GM12878 (cell line): ENCODE measurements around the gene SSTR1. TPM values are rescaled to one million over a fixed set of nuclear protein-coding genes. Genes with fewer than 3 reads are reported as not detected.

Experiments used
- ATAC-seq: fragments of 200-7000 bp; cut with Tn5 transposase; 3 replicates; pipeline ENCODE4 v1.9.1; 2020; ENCODE audit warnings: mild to moderate bottlenecking, moderate library complexity
- BruUV-seq: library from RNA; stranded (reverse); fragments of 400-500 nt; replicated peaks from 2 replicates; lab custom pipeline; 2021; lab: Mats Ljungman, UMichigan
- CTCF ChIA-PET: fragments of 300-600 bp; sonication (Branson Sonifier 250); formaldehyde crosslinking; extraction: SDS; loops from one replicate; lab custom pipeline; 2021; ENCODE audit warnings: inconsistent platforms; lab: Yijun Ruan, JAX
- POLR2A ChIA-PET: fragments of 350-600 bp; formaldehyde crosslinking; extraction: SDS; loops from one replicate; lab custom pipeline; 2021; ENCODE audit warnings: inconsistent platforms; lab: Charles Lee
- RAD21 ChIA-PET: fragments of 300-600 bp; sonication (Branson Sonifier 250); formaldehyde crosslinking; loops from one replicate; lab custom pipeline; 2023; ENCODE audit warnings: antibody characterized with exemption; ENCODE audit not compliant: unreplicated experiment; lab: Charles Lee
- SMC1A ChIA-PET: fragments of 300-600 bp; sonication (Branson Sonifier 250); formaldehyde crosslinking; loops from one replicate; lab custom pipeline; 2023; ENCODE audit not compliant: unreplicated experiment, uncharacterized antibody; lab: Charles Lee
- DNase-seq: peaks from one replicate; pipeline ENCODE4 v3.0.0-alpha.2; 2011; ENCODE audit warnings: low read depth, low spot score
- FAIRE-seq: peaks from 3 replicates; lab custom pipeline; 2011; peaks lifted over from hg19 to GRCh38; lab: Jason Lieb, UNC
- H2AFZ ChIP-seq: 2 replicates; pipeline ENCODE4 v1.6.0; 2011; ENCODE audit warnings: low read depth, low read length, control low read depth; ENCODE audit not compliant: control insufficient read depth
- H3K27ac ChIP-seq: 2 replicates; pipeline ENCODE4 v1.5.1; 2011; ENCODE audit warnings: control low read depth; ENCODE audit not compliant: control insufficient read depth, insufficient read depth
- H3K27me3 ChIP-seq, 2 experiments: replicated peaks in 1 of 2; 2 replicates each; pipeline versions ENCODE4 v1.6.0 to v1.6.1; 2011; ENCODE audit warnings: low read length in 1 of 2; ENCODE audit not compliant: control insufficient read depth in 2 of 2, insufficient read depth in 2 of 2
- H3K36me3 ChIP-seq, 2 experiments: 2 replicates each; pipeline ENCODE4 v1.5.1; 2011; ENCODE audit warnings: low read length in 1 of 2; ENCODE audit not compliant: control insufficient read depth in 2 of 2, insufficient read depth in 2 of 2
- H3K4me1 ChIP-seq: 2 replicates; pipeline ENCODE4 v1.6.1; 2011; ENCODE audit warnings: mild to moderate bottlenecking, low read length, moderate library complexity, mixed read lengths; ENCODE audit not compliant: control insufficient read depth, insufficient read depth
- H3K4me2 ChIP-seq: 2 replicates; pipeline ENCODE4 v1.6.0; 2011; ENCODE audit warnings: control low read depth; ENCODE audit not compliant: control insufficient read depth, insufficient read depth
- H3K4me3 ChIP-seq: fragments of 200-600 bp; sonication (generic); 2 replicates; pipeline ENCODE4 v1.5.1; 2016
- H3K79me2 ChIP-seq: 2 replicates; pipeline ENCODE4 v1.6.0; 2011; ENCODE audit warnings: low read length; ENCODE audit not compliant: control insufficient read depth, insufficient read depth
- H3K9ac ChIP-seq: 2 replicates; pipeline ENCODE4 v1.8.0; 2011; ENCODE audit warnings: low read length, control low read depth, mixed read lengths; ENCODE audit not compliant: control insufficient read depth, insufficient read depth
- H3K9me3 ChIP-seq: replicated peaks from 3 replicates; pipeline ENCODE4 v1.5.1; 2011; ENCODE audit warnings: mild to moderate bottlenecking, low read length; ENCODE audit not compliant: control insufficient read depth, insufficient read depth
- H4K20me1 ChIP-seq: 2 replicates; pipeline ENCODE4 v1.6.0; 2011; ENCODE audit not compliant: control insufficient read depth, insufficient read depth
- CBX5 ChIP-seq: sonication (generic); IDR thresholded peaks from 2 replicates; pipeline ENCODE4 v1.6.1; 2016; ENCODE audit warnings: low read depth, moderate library complexity, mild to moderate bottlenecking, inconsistent platforms
- DPF2 ChIP-seq: fragments of 450-650 bp; IDR thresholded peaks from 2 replicates; pipeline ENCODE4 v1.6.1; 2017; ENCODE audit warnings: mild to moderate bottlenecking
- IRF4 ChIP-seq: IDR thresholded peaks from 2 replicates; pipeline ENCODE4 v1.6.1; 2011; ENCODE audit warnings: low read depth, low read length
- NR2F1 ChIP-seq: fragments of 450-650 bp; conservative IDR thresholded peaks from 2 replicates; pipeline ENCODE4 v1.6.1; 2017; ENCODE audit warnings: mild to moderate bottlenecking
- RBBP5 ChIP-seq: fragments of 200-600 bp; sonication (generic); conservative IDR thresholded peaks from 2 replicates; pipeline ENCODE4 v1.6.1; 2016
- YY1 ChIP-seq: IDR thresholded peaks from 2 replicates; pipeline ENCODE4 v1.6.1; 2011; ENCODE audit warnings: low read depth, mild to moderate bottlenecking, low read length
- ZNF687 ChIP-seq: fragments of 450-650 bp; IDR thresholded peaks from 2 replicates; pipeline ENCODE4 v1.6.1; 2017; ENCODE audit warnings: mild to moderate bottlenecking, moderate library complexity
- WGBS: methylation state at CpG from one replicate; pipeline ENCODE4 v1.1.6; 2016; ENCODE audit warnings: low lambda C conversion rate; ENCODE audit not compliant: insufficient replicate concordance, insufficient coverage; ENCODE audit errors: missing lambda C conversion rate; 5-methylcytosine and 5-hydroxymethylcytosine counted together
- in situ Hi-C: fragments of 300-500 bp; cut with MboI; formaldehyde crosslinking; loops from 9 replicates; pipeline ENCODE4 v1.14.3; 2018; ENCODE audit warnings: mixed read lengths
- intact Hi-C: fragments of 100-400 bp; cut with micrococcal nuclease; formaldehyde crosslinking; loops from one replicate; pipeline ENCODE4 v1.14.2; 2022; ENCODE audit not compliant: unreplicated experiment
- polyA plus RNA-seq, 11 experiments: library from polyadenylated mRNA; depleted of rRNA in 4 of 11; unstranded in 6 of 11; stranded (reverse) in 5 of 11; fragments of >200 nt; fragmentation: Nextera tagmentation in 4 of 11; fragmentation: Illumina TruSeq in 1 of 11; extraction: Ambion mirVana in 4 of 11; extraction: Trizol in 1 of 11; gene quantifications; 1 replicate in 1 of 11; 2 replicates in 10 of 11; pipeline versions ENCODE4 v1.2.1 to v1.2.3, GENCODE V29; 2011 to 2016; ENCODE audit warnings: inconsistent platforms in 2 of 11, missing spikeins in 2 of 11, low read depth in 1 of 11
- total RNA-seq, 4 experiments: library from RNA; depleted of rRNA in 3 of 4; stranded (reverse); fragments of >200 nt in 3 of 4; fragmentation: Illumina TruSeq in 1 of 4; extraction: Trizol in 1 of 4; gene quantifications; 2 replicates each; pipeline versions ENCODE4 v1.2.1 to v1.2.3, GENCODE V29; 2013 to 2021

SSTR1 gene
- total and polyA plus RNA-seq, 10 of the 15 experiments (the other 5 are each of a cell fraction or from before 2014, with no cell fraction given) = 0.01 to 0.05 TPM; not detected in 8

- no peak for TF ChIP-seq ZNF687
These were observed 9.3 kb upstream of the SSTR1 start (continued) for GRCh38 chr14:38198425-38198824.

GRCh38 chr14:38199076-38199475 is 8.6 kb upstream of the SSTR1 start:
- no TSS peak for BruUV-seq
- 32% methylated on average over 9 of the region's 9 CpGs for WGBS
- in situ Hi-C loops = no loop called here
- H3K36me3 ChIP-seq = no peaks in the 10 kb centered on the region
- TF ChIP-seq CBX5 (no peak), DPF2 (no peak), IRF4 (no peak), NR2F1 (no peak), YY1 (no peak), RBBP5 (no peak)
- TF ChIP-seq, all 136 proteins: peak for 0
- H4K20me1 ChIP-seq = no peaks in the 10 kb centered on the region
- POLR2A ChIA-PET = no interaction called here
- no peak overlapping the region for H3K4me2 ChIP-seq
- no peak overlapping the region for H3K27ac ChIP-seq
- no peak overlapping the region for H3K4me3 ChIP-seq
- CTCF ChIA-PET = interaction anchor here (0.6 to 1.6 kb wide), 4 partner anchors 9 to 959 kb away, joined by 3 to 5 read pairs (median 4); partner anchors contain the start of gene SSTR1
- H3K4me1 ChIP-seq = no peaks in the 10 kb centered on the region
- DNase-seq (no peak), FAIRE-seq (no peak), ATAC-seq (no peak)
- SMC1A ChIA-PET = no interaction called here
- H3K9me3 ChIP-seq = no peaks in the 10 kb centered on the region
- intact Hi-C loops = loop anchor here (10.0 kb wide), 1 partner anchor 294 kb away; no protein-coding TSS in a partner anchor
- no peak overlapping the region for H2AFZ ChIP-seq
- RAD21 ChIA-PET = no interaction called here
- H3K9ac ChIP-seq = no peak overlapping the region
- H3K79me2 ChIP-seq = no peaks in the 10 kb centered on the region
- H3K27me3 ChIP-seq = no peaks in the 10 kb centered on the region
